H9 (cell line): ENCODE results near the gene TM6SF1. TPM values are rescaled to one million over a fixed set of nuclear protein-coding genes. Genes with fewer than 3 reads are reported as not detected.
"Not testable (repeated sequence)": the region's sequence is repeated elsewhere in the genome, so short reads cannot be mapped to it uniquely, and the experiment has no call there.

Experiments
- DNase-seq: peaks from one replicate; pipeline ENCODE4 v3.0.0-alpha.2; 2017
- H2AFZ ChIP-seq: one replicate; pipeline ENCODE4 v1.6.1; 2013; ENCODE audit warnings: mild to moderate bottlenecking, low read length, control low read depth, moderate library complexity
- H2AK5ac ChIP-seq: 2 replicates; pipeline ENCODE4 v1.6.1; 2013; ENCODE audit warnings: low read length, control low read depth, mixed read lengths; ENCODE audit not compliant: insufficient read length
- H2BK120ac ChIP-seq: one replicate; pipeline ENCODE4 v1.6.1; 2013; ENCODE audit warnings: low read depth, mild to moderate bottlenecking, low read length, control low read depth, inconsistent platforms; ENCODE audit not compliant: poor library complexity, severe bottlenecking
- H2BK12ac ChIP-seq: 2 replicates; pipeline ENCODE4 v1.6.1; 2013; ENCODE audit warnings: low read length, control low read depth, mixed read lengths, low read depth; ENCODE audit not compliant: insufficient read length
- H2BK15ac ChIP-seq: 2 replicates; pipeline ENCODE4 v1.6.1; 2013; ENCODE audit warnings: low read depth, low read length, control low read depth
- H2BK20ac ChIP-seq: one replicate; pipeline ENCODE4 v1.6.1; 2013; ENCODE audit warnings: low read depth, mild to moderate bottlenecking, low read length, control low read depth, inconsistent platforms; ENCODE audit not compliant: poor library complexity, severe bottlenecking
- H2BK5ac ChIP-seq: 2 replicates; pipeline ENCODE4 v1.6.1; 2013; ENCODE audit warnings: low read length, control low read depth, mixed read lengths; ENCODE audit not compliant: insufficient read length
- H3K14ac ChIP-seq: 2 replicates; pipeline ENCODE4 v1.6.1; 2013; ENCODE audit warnings: low read length, control low read depth; ENCODE audit not compliant: insufficient read depth
- H3K18ac ChIP-seq: 2 replicates; pipeline ENCODE4 v1.6.1; 2013; ENCODE audit warnings: low read depth, mild to moderate bottlenecking, mixed read lengths, low read length, control low read depth; ENCODE audit not compliant: insufficient read length
- H3K23ac ChIP-seq: 2 replicates; pipeline ENCODE4 v1.6.1; 2013; ENCODE audit warnings: low read length, control low read depth, mixed read lengths, low read depth; ENCODE audit not compliant: insufficient read length
- H3K23me2 ChIP-seq: 2 replicates; pipeline ENCODE4 v1.6.1; 2013; ENCODE audit warnings: low read depth, mild to moderate bottlenecking, mixed read lengths, low read length, control low read depth; ENCODE audit not compliant: insufficient read length, poor library complexity, severe bottlenecking
- H3K27ac ChIP-seq: 2 replicates; pipeline ENCODE4 v1.5.1; 2013; ENCODE audit warnings: low read length, control low read depth, mixed read lengths, low read depth; ENCODE audit not compliant: insufficient read length
- H3K27me3 ChIP-seq: 2 replicates; pipeline ENCODE4 v1.6.1; 2013; ENCODE audit warnings: low read length, control low read depth, inconsistent platforms; ENCODE audit not compliant: insufficient read depth
- H3K4ac ChIP-seq: 2 replicates; pipeline ENCODE4 v1.6.1; 2013; ENCODE audit warnings: low read depth, mild to moderate bottlenecking, control low read depth, inconsistent platforms, low read length, moderate library complexity
- H3K4me1 ChIP-seq: 2 replicates; pipeline ENCODE4 v1.6.1; 2013; ENCODE audit warnings: low read length, control low read depth, inconsistent platforms; ENCODE audit not compliant: insufficient read depth
- H3K4me2 ChIP-seq: 2 replicates; pipeline ENCODE4 v1.6.1; 2013; ENCODE audit warnings: low read length, control low read depth, mixed read lengths; ENCODE audit not compliant: insufficient read length, insufficient read depth
- H3K56ac ChIP-seq: 2 replicates; pipeline ENCODE4 v1.6.1; 2013; ENCODE audit warnings: low read depth, mild to moderate bottlenecking, mixed read lengths, low read length, control low read depth; ENCODE audit not compliant: insufficient read length
- H3K79me1 ChIP-seq: 2 replicates; pipeline ENCODE4 v1.6.1; 2013; ENCODE audit warnings: low read depth, mild to moderate bottlenecking, moderate library complexity, low read length, control low read depth, inconsistent platforms; ENCODE audit not compliant: insufficient read depth, poor library complexity, severe bottlenecking
- H3K79me2 ChIP-seq: 2 replicates; pipeline ENCODE4 v1.6.1; 2013; ENCODE audit warnings: low read length, control low read depth, inconsistent platforms; ENCODE audit not compliant: insufficient read depth
- H3K9ac ChIP-seq: 2 replicates; pipeline ENCODE4 v1.6.1; 2013; ENCODE audit warnings: low read length, control low read depth, mixed read lengths; ENCODE audit not compliant: insufficient read length; ENCODE audit errors: extremely low read depth
- H3K9me3 ChIP-seq: one replicate; pipeline ENCODE4 v1.6.1; 2013; ENCODE audit warnings: low read depth, low read length, inconsistent platforms; ENCODE audit not compliant: control insufficient read depth
- H3T11ph ChIP-seq: one replicate; pipeline ENCODE4 v1.6.1; 2013; ENCODE audit warnings: mild to moderate bottlenecking, low read length, control low read depth, inconsistent platforms
- H4K20me1 ChIP-seq: one replicate; pipeline ENCODE4 v1.6.1; 2013; ENCODE audit not compliant: control insufficient read depth, insufficient read length, insufficient read depth
- H4K5ac ChIP-seq: 2 replicates; pipeline ENCODE4 v1.6.1; 2013; ENCODE audit warnings: low read depth, mild to moderate bottlenecking, mixed read lengths, low read length, control low read depth; ENCODE audit not compliant: insufficient read length
- H4K8ac ChIP-seq: replicated peaks from 2 replicates; pipeline ENCODE4 v1.6.1; 2013; ENCODE audit warnings: low read length, control low read depth, mixed read lengths, low read depth; ENCODE audit not compliant: insufficient read length
- H4K91ac ChIP-seq: 2 replicates; pipeline ENCODE4 v1.6.1; 2013; ENCODE audit warnings: low read depth, mild to moderate bottlenecking, moderate library complexity, mixed read lengths, low read length, control low read depth; ENCODE audit not compliant: insufficient read length
- H3K27ac Mint-ChIP-seq, 3 experiments: 2 replicates in 2 of 3; 3 replicates in 1 of 3; pipeline ENCODE4 v1.8.0; 2020 to 2021; ENCODE audit warnings: mixed read lengths in 3 of 3, mild to moderate bottlenecking in 1 of 3, moderate library complexity in 1 of 3
- H3K27me3 Mint-ChIP-seq: 2 replicates; pipeline ENCODE4 v1.8.0; 2021; ENCODE audit warnings: low read depth, mild to moderate bottlenecking, moderate library complexity, mixed read lengths
- H3K36me3 Mint-ChIP-seq, 3 experiments: 2 replicates in 2 of 3; 3 replicates in 1 of 3; pipeline ENCODE4 v1.8.0; 2020 to 2021; ENCODE audit warnings: low read depth in 3 of 3, mixed read lengths in 3 of 3; ENCODE audit not compliant: insufficient read depth in 1 of 3
- H3K4me1 Mint-ChIP-seq, 2 experiments: 2 replicates each; pipeline ENCODE4 v1.8.0; 2020; ENCODE audit warnings: mixed read lengths in 2 of 2
- H3K4me3 Mint-ChIP-seq, 2 experiments: 2 replicates in 1 of 2; 3 replicates in 1 of 2; pipeline ENCODE4 v1.8.0; 2020 to 2021; ENCODE audit warnings: mild to moderate bottlenecking in 2 of 2, mixed read lengths in 2 of 2, moderate library complexity in 1 of 2
- H3K9me3 Mint-ChIP-seq, 2 experiments: 2 replicates in 1 of 2; 3 replicates in 1 of 2; pipeline ENCODE4 v1.8.0; 2020; ENCODE audit warnings: mild to moderate bottlenecking in 2 of 2, mixed read lengths in 2 of 2, moderate library complexity in 1 of 2
- WGBS: extraction: QIAGEN DNeasy Blood & Tissue Kit; methylation state at CpG from one replicate; pipeline ENCODE4 v1.1.7; 2013; ENCODE audit warnings: missing lambda C conversion rate, low lambda C conversion rate, mixed read lengths; ENCODE audit not compliant: insufficient read length; ENCODE audit errors: extremely low coverage; 5-methylcytosine and 5-hydroxymethylcytosine counted together
- total RNA-seq: library from RNA; stranded (reverse); gene quantifications from 2 replicates; pipeline ENCODE4 v1.2.1, GENCODE V29; 2021
- TF ChIP-seq, protein P1 (sequence below): fragments of 200-600 bp; sonication (generic); conservative IDR thresholded peaks from 3 replicates; pipeline ENCODE4 v1.8.0; 2021; ENCODE audit warnings: antibody characterized with exemption, mild to moderate bottlenecking

TM6SF1 gene
- total RNA-seq, 1 experiment from 2014 or later: 0.96 TPM

DNA sequence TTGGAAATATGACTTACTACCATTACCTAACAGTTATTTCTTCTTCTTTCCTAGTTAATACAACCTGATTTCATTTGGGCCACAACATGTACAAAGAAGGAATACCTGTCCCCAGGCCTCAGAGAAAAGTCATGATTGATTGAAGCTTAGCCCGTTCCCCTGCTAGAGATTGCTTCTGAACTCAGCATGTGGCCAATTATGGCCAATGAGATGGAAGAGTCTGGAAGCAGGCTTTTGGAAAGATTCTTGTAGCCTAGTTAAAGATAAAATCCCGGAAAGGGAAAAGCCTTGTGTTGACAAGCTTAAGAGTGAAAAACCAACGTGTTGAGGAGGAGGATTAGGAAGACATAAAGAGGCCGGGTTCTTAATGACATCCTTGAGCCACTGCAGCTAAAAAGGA, 17.0 kb upstream of the TM6SF1 start:
- Histone ChIP-seq H3K9me3 (no peaks in the 10 kb centered on the region), H3K14ac (no peak overlapping the region), H2BK15ac (no peak overlapping the region), H3T11ph (no peak overlapping the region), H3K27ac (no peak overlapping the region), H2BK20ac (no peak overlapping the region), H4K5ac (no peak overlapping the region), H3K56ac (no peak overlapping the region), H3K4ac (no peak overlapping the region), H3K79me2 (no peaks in the 10 kb centered on the region), H3K23me2 (no peaks in the 10 kb centered on the region), H3K27me3 (no peaks in the 10 kb centered on the region), H2AK5ac (no peak overlapping the region), H2BK120ac (no peak overlapping the region), H2AFZ (no peak overlapping the region), H3K79me1 (no peaks in the 10 kb centered on the region), H2BK12ac (no peak overlapping the region), H3K9ac (no peak overlapping the region), H4K8ac (no peak overlapping the region), H3K4me2 (no peak overlapping the region), H3K18ac (no peak overlapping the region), H3K4me1 (no peaks in the 10 kb centered on the region; the same call in 1 of the 2 replicates), H3K23ac (no peak overlapping the region), H4K20me1 (no peaks in the 10 kb centered on the region), H4K91ac (no peak overlapping the region), H2BK5ac (no peak overlapping the region)
- TF ChIP-seq, protein P1, sequence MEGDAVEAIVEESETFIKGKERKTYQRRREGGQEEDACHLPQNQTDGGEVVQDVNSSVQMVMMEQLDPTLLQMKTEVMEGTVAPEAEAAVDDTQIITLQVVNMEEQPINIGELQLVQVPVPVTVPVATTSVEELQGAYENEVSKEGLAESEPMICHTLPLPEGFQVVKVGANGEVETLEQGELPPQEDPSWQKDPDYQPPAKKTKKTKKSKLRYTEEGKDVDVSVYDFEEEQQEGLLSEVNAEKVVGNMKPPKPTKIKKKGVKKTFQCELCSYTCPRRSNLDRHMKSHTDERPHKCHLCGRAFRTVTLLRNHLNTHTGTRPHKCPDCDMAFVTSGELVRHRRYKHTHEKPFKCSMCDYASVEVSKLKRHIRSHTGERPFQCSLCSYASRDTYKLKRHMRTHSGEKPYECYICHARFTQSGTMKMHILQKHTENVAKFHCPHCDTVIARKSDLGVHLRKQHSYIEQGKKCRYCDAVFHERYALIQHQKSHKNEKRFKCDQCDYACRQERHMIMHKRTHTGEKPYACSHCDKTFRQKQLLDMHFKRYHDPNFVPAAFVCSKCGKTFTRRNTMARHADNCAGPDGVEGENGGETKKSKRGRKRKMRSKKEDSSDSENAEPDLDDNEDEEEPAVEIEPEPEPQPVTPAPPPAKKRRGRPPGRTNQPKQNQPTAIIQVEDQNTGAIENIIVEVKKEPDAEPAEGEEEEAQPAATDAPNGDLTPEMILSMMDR: no peak
- H3K27me3 Mint-ChIP-seq: peaks cover 3% of the 10 kb centered on the region
- H3K4me1 Mint-ChIP-seq: no peaks in the 10 kb centered on the region
- no peaks in the 10 kb centered on the region for H3K36me3 Mint-ChIP-seq
- no peak overlapping the region for H3K4me3 Mint-ChIP-seq
- no peak for DNase-seq
- H3K27ac Mint-ChIP-seq: no peak overlapping the region
- no CpG with 5 or more reads among the region's 4 CpGs for WGBS
- no peaks in the 10 kb centered on the region for H3K9me3 Mint-ChIP-seq

GRCh38 chr15:83091965-83092308, 15.5 kb upstream of the TM6SF1 start:
- H3K18ac ChIP-seq, H3K4ac ChIP-seq, H4K5ac ChIP-seq, H3K14ac ChIP-seq, H2BK120ac ChIP-seq, H3K27ac ChIP-seq, H3K56ac ChIP-seq, H2BK12ac ChIP-seq, H3K4me3 Mint-ChIP-seq, H3K36me3 Mint-ChIP-seq, H2AK5ac ChIP-seq, H4K20me1 ChIP-seq, H4K91ac ChIP-seq, H3K79me1 ChIP-seq, DNase-seq, H3K27ac Mint-ChIP-seq, H3K9ac ChIP-seq, H2AFZ ChIP-seq, H3K4me1 ChIP-seq, H3K23ac ChIP-seq, H3K79me2 ChIP-seq, H3K27me3 ChIP-seq, H3K9me3 ChIP-seq, H2BK20ac ChIP-seq, H3K9me3 Mint-ChIP-seq, H3T11ph ChIP-seq, H3K4me2 ChIP-seq, H4K8ac ChIP-seq, H3K4me1 Mint-ChIP-seq, H3K23me2 ChIP-seq, H2BK5ac ChIP-seq, H2BK15ac ChIP-seq: not testable (repeated sequence)
- H3K27me3 Mint-ChIP-seq: peaks cover 10% of the 10 kb centered on the region
- no CpG with 5 or more reads among the region's 3 CpGs for WGBS
